ENCODE data around the gene NEUROD2.

DNA sequence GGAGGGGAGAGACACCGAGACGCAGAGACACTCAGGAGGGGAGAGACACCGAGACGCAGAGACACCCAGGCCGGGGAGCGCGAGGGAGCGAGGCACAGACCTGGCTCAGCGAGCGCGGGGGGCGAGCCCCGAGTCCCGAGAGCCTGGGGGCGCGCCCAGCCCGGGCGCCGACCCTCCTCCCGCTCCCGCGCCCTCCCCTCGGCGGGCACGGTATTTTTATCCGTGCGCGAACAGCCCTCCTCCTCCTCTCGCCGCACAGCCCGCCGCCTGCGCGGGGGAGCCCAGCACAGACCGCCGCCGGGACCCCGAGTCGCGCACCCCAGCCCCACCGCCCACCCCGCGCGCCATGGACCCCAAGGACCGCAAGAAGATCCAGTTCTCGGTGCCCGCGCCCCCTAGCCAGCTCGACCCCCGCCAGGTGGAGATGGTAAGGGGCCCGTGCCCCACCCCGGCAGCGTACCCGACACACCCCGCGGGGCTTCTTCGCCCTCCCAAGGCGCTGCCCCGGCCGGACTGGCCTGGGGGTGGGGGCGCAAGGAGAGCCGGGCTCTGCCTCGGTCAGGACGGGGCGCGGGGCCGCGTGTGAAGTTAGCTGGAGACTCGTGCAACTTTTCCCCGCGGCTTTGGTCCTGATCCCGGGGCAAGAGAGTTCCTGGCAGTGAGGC lies 19.5 kb upstream of the NEUROD2 start:
- TF ChIP-seq POLR2A (IDR thresholded peaks at IDR 0.05) (no peak), POLR2AphosphoS5 (IDR thresholded peaks at IDR 0.05) (no peak)
- TF ChIP-seq, protein P1, sequence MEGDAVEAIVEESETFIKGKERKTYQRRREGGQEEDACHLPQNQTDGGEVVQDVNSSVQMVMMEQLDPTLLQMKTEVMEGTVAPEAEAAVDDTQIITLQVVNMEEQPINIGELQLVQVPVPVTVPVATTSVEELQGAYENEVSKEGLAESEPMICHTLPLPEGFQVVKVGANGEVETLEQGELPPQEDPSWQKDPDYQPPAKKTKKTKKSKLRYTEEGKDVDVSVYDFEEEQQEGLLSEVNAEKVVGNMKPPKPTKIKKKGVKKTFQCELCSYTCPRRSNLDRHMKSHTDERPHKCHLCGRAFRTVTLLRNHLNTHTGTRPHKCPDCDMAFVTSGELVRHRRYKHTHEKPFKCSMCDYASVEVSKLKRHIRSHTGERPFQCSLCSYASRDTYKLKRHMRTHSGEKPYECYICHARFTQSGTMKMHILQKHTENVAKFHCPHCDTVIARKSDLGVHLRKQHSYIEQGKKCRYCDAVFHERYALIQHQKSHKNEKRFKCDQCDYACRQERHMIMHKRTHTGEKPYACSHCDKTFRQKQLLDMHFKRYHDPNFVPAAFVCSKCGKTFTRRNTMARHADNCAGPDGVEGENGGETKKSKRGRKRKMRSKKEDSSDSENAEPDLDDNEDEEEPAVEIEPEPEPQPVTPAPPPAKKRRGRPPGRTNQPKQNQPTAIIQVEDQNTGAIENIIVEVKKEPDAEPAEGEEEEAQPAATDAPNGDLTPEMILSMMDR (IDR thresholded peaks at IDR 0.05): no peak
